GM12801 (cell line): ENCODE results near the gene CDK5R2.

Source experiments
- CTCF ChIP-seq: IDR thresholded peaks from one replicate; pipeline ENCODE4 v1.5.1; 2011; ENCODE audit warnings: control low read depth; ENCODE audit not compliant: insufficient read length; ENCODE audit errors: extremely low read depth

The CDK5R2 gene

GRCh38 chr2:219002395-219003266 is 43.2 kb downstream of the CDK5R2 start:
- no peak for TF ChIP-seq CTCF

- no peak for TF ChIP-seq CTCF
Observed at GRCh38 chr2:219003267-219003634, 43.8 kb downstream of the CDK5R2 start.

- no peak for TF ChIP-seq CTCF
Observed at GRCh38 chr2:219003979-219004378, 44.5 kb downstream of the CDK5R2 start.

- TF ChIP-seq CTCF, result no peak
Observed at GRCh38 chr2:219009294-219009693, 49.8 kb downstream of the CDK5R2 start.

GRCh38 chr2:219010162-219010756 is 50.8 kb downstream of the CDK5R2 start:
- no peak for TF ChIP-seq CTCF

- TF ChIP-seq CTCF, result no peak
Observed at GRCh38 chr2:219010873-219011272, 51.4 kb downstream of the CDK5R2 start.
